Umbilical cord (tissue), 2 donors: ENCODE results near the gene DDX52. TPM values are rescaled to one million over a fixed set of nuclear protein-coding genes. Genes with fewer than 3 reads are reported as not detected.
"Not testable (repeated sequence)": the region's sequence is repeated elsewhere in the genome, so short reads cannot be mapped to it uniquely, and the experiment has no call there.

Experiments used
- DNase-seq: peaks from one replicate; pipeline ENCODE4 v3.0.0-alpha.2; 2015; ENCODE audit warnings: low spot score
- total RNA-seq: library from RNA; depleted of rRNA; stranded (reverse); fragments of >200 nt; gene quantifications from one replicate; pipeline ENCODE4 v1.2.3, GENCODE V29; 2014; ENCODE audit warnings: low replicate concordance; ENCODE audit not compliant: insufficient read depth

The DDX52 gene, protein sequence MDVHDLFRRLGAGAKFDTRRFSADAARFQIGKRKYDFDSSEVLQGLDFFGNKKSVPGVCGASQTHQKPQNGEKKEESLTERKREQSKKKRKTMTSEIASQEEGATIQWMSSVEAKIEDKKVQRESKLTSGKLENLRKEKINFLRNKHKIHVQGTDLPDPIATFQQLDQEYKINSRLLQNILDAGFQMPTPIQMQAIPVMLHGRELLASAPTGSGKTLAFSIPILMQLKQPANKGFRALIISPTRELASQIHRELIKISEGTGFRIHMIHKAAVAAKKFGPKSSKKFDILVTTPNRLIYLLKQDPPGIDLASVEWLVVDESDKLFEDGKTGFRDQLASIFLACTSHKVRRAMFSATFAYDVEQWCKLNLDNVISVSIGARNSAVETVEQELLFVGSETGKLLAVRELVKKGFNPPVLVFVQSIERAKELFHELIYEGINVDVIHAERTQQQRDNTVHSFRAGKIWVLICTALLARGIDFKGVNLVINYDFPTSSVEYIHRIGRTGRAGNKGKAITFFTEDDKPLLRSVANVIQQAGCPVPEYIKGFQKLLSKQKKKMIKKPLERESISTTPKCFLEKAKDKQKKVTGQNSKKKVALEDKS
- total RNA-seq = 26.0 TPM

DNA sequence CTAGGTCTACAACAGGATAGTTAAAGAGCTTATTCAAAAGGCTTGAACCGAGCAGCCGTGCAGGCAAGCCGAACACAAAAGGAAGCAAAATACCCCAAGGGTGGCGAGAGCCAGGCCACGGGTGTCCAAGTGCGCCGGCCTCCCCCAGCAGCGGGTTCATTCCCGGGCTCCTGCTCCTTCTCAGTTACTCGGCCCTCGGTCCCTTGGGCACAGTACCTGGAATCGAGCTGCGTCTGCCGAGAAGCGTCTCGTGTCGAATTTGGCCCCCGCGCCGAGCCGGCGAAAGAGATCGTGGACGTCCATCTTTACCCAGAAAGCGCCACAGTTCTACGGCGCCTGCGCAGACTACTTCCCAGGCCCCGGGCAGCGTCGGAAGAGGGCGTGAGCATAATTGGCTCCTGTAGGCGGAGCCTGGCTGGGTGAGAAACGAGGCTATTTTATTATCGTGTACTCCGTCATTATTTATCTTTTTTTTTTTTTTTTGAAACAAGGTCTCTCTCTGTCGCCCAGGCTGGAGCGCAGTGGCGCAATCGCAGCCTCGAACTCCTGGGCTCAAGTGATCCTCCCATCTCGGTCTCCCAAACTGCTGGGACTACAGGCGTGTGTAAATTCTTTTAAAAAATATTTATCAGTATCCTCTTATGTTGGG lies at the start of gene DDX52:
TSS of gene DDX52 (minus strand) at position 329 of the 649 bp plus-strand sequence. CDS start at position 303, 26 bp downstream.
- peak; percentile 96 for DNase-seq

DNA sequence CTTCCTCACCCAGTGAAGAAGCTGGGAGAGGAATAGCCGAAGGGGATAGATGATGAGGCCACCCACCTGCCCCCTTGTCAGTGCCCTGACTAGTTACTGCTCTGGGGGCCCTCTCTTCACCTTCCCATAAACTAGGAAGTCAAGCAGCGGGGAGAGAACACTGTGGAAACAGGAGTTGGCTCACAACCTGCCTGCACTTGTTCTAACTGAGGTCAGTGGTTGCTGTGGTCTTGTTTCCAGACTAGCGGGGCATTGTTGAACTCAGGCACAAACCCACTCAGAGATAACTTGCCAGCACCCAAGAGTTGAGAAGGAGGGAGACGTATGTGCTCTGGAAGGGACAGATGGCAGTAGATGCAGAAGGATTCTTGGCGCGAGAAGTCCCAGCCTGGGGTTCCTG lies 48.6 kb upstream of the DDX52 start:
- no peak for DNase-seq

DNA sequence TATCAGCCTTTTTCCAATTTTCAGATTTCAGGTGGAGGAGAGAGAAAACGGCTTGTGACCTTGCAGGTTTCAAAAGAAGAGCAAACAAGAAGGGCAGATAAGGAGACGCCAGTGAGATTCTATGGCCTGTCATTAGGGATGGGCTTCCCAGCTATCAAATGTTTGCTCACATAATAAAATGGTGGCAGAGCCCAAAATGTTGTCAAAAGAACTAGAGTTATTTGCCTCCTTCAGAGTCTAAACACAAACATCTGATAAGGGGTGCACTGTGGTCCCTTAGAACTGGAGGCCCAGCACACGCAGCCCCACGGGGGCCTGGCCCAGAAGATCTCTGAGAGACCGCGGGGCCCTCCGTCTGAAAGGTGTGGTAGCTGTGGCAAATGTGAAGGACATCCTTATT lies 46.1 kb upstream of the DDX52 start:
- DNase-seq = no peak

DNA sequence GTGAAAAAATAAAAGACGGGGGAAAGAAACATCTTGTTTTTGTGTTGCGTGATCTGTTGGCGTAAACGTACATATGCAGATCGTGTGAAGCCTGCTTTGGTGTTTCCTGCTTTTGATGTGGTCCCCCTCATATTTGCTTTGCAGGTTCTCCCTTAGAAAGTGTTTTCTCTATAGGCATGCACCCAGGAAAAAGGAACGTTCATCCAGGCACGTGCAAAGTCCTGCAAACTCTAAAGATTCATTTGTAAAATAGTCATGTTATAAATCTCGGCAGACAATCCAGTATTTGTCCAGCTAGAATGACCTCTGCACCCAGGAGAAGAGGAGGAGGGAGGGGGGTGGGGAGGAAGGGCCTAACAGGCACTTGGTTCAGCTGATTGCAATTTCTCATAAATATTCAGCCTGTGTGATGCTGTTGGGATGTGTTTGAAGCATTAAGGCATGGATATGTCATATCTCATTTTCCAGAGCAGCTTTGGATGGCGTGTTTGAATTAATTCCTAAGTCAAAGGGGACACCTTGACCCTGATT lies 40.3 kb upstream of the DDX52 start:
- no peak for DNase-seq

DNA sequence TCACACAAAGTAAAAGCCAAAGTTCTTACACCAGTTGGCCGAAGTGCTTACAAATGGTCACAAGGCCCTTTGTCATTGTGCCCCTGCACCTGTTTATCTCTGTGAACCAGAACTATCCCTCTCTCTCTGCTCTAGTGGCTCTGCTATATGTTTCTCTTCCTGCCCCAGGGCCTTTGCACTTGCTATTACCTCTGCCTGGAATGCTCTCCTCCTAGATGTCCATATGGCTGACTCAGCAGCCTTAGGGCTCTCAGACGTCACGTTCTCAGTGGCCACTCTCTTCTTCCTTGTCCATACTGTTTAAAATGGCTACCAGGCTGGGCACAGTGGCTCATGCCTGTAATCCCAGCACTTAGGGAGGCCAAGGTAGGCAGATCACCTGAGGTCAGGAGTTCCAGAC lies 38.8 kb upstream of the DDX52 start:
- no peak for DNase-seq

DNA sequence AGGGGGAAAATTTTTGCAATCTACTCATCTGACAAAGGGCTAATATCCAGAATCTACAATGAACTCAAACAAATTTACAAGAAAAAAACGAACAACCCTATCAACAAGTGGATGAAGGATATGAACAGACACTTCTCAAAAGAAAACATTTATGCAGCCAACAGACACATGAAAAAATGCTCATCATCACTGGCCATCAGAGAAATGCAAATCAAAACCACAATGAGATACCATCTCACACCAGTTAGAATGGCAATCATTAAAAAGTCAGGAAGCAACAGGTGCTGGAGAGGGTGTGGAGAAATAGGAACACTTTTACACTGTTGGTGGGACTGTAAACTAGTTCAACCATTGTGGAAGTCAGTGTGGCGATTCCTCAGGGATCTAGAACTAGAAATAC lies 36.7 kb upstream of the DDX52 start:
- not testable (repeated sequence) for DNase-seq

DNA sequence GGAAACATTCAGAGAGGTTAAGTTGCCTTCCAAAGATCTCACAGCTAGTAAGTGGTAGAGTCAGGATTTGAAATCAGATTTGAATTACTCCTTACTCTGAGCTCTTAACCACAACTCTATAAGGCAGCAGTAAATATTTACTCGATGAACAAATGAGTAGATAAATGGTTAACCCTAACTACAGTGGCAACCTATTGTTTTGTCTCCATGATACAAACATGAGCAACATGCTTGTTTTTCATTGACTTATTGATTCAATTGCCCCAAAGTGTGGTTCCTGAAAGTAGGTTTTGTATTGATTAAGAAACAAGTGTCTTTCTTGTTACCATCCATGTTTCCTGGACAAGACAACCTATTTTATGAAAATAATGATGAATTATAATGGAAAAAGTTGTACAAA lies 34.8 kb upstream of the DDX52 start:
- DNase-seq = no peak

DNA sequence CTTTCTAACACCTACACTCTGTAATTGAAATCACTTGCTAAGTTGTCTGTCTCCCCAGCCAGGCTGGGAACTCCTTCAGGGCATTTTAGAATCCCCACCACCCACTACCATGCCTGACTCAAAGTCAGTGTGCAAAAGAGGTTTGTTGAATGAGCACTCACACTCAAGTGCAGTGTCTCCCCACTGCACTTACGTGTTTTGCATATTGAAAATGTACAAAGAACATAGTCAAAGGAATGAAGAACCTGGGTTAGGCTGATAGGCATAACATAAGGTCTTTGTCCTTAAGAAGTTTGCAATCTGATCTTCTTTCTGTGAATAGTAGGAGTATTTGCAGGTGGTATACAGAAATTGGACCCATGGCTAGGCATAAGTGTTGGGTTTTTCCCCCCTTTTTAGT lies 33.8 kb upstream of the DDX52 start:
- DNase-seq = no peak

DNA sequence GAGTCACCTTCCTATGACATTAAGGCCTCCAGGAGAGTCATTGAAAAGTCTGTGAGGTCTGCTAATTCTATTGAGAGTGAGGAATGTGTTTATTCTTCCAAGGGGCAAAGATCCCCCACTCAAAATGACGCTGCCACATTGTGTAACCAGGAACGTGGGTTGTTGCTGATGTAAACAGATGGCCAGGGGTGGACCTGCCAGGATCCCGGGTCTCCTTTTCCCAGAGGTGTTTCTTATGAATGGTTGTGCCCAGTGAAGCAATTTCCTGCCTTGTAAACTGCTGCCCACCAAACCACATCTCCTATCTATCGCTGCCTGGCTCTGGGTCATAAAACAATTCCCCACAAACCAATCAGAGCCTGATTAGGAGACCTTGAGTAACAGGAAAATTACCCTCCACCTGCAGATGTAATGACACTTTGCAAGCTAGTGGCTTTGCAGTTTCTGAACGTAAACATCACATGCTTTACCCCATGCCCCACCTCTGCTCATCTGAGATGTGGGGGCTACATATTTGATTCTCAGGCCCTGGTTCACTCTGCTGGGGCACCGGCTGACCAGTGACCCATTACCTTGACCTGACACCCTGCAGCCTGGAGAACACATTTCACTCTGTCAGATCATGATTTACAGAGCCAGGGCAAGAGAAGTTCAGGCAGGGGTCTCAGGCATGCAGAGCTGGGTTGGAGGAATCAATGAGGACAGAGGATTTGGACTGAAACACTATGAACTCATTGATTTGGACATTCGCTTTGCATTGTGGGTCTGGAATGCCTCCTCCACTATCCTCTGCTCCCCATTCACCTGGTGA lies 33.1 kb upstream of the DDX52 start:
- no peak for DNase-seq

DNA sequence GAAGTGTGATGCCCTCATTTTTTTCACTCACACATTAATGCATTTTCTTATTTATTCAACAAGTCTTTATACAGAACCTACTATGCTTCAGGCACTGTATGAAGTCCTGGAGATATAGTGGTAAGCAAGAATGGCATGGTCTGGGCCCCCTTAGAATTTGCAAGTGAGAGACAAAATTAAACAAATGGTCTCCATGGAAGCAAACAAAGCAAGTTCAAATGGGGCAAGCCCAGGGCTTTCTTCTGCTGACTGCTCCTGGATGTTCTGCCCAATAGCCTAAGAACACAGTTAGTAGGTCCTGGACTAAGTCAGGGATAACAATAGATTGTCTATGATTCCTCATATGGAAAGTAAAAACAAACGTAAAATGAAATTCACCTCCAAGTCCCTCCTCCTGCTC lies 31.3 kb upstream of the DDX52 start:
- no peak for DNase-seq

DNA sequence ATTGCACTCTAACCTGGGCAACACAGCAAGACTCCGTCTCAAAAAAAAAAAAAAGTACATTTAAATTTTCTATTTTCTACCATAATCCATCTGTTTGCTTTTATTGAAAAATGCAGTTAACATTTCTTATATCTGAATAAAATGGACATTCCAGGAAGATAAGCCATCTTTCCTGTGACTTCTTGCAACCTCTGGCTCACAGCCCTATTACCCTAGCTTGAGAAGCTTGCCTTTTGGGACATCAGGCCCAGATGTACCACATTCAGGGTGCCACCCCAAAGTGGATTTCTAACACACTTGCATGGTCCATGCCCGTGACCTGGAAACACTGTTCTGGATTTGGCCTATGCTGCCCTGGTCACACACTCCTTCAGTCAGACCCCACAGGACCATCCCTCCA lies 30.1 kb upstream of the DDX52 start:
- DNase-seq = no peak

DNA sequence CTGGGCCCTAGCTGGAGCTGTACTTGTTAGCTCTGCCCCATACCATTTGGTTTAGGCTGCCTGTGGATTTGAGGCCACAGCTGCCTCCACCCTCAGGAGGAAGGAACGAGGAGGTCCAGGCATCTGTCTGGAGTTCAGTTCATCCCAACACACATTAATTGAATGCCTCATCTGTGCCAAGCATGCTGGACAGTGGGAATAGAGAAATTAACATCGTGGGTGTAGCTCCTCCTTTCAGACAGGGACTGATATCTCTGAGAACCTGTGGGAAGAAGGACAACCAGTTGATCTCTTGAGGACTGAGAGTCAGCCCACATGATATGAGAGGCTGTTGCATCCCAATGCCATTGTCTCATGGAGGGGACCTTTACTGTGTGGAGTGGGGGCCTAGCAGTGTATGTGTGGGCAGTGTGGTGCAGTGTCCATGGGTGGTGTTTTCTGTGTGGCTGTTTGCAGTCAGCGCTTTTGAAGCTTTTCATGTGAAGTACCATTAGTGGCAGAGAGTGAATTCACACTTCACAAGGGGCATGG lies 29.4 kb upstream of the DDX52 start:
- no peak for DNase-seq

DNA sequence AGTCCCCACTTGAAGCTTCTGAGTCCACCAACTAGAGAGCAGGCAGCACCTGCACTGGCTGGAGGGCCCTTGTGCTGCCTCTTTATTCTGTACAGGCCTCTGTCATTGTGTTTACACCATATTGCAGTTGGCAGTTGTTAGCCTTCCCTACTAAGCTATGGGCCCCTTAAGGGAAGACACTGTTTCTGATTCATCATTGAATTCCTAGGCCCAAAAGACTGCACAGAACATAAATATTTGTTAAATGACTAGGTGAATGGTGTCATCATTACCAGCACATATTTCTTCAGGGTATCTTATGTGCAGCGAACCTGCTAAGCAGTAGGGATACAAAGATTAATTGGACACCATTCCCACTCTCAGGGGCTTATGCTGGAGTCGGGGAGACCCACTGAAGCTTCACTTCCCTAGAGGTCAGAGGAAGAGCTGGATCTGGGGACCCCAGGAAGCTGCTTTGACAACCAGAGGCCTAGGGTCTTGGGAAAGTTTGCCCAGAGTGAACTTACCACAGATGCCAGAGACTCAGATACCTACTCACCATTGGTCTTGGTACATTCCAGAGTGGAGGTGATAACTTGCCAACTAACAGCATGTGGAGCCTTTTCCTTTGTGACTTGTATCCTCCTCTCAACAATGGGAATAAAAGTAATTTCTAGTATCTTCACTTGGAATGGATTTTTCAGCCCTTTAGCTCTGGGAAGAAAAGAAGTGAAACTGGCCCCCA lies 28.7 kb upstream of the DDX52 start:
- peak; percentile 62 for DNase-seq

DNA sequence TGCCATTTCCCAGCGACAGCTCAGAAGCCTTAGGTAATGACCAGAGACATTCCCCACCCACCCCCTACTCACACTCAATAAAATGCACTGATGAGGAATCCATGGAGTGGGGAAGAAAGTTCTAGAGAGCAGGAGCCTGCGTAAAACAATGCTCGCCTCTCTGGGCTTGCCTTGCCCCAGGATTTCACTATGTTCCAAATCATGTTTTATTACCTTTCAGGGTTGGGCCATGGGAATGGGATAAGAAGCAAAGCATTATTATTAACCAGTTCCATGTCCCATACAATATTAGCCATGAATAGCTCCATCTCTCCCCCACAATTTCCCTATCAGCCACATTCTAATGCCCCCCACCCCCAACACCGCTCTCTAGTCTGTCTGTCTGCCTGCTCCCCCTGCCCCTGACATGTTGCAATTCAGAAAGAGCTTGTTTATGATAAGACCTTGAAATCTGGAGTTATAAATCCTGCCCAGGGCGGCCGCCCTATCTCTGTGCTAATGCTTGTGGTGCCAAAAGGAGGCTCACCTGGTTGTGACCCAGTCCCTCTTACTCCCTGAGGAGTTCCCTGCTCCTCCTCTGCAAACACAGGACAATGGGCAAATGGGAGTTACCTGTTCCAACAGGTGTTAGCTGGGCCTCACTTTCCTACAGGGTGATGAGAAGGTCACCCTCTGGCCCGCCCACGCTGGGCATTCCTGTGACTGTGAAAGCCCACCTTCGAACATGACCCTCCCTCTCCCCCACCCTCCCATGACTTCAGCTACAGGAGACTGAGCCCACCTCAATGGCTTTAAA lies 28.0 kb upstream of the DDX52 start:
- DNase-seq = no peak

DNA sequence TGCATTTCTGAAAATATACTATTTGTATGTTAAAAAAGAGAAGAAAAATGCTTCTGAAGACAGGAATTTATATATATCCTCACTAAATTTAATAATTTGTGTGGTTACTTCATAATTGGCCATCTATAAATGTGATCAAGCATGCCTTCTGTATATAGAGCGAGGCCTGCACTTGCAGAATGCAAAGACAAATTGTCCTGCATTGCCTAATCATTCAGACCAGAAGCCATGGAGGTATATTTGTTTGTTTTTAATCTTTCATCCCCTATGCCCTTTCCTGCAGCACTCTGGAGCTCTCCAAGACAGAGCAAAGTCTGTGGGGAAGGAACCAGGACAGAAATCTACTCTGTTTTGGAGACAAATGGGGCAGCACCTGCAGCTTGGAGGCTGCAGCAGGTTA lies 23.8 kb upstream of the DDX52 start:
- no peak for DNase-seq

DNA sequence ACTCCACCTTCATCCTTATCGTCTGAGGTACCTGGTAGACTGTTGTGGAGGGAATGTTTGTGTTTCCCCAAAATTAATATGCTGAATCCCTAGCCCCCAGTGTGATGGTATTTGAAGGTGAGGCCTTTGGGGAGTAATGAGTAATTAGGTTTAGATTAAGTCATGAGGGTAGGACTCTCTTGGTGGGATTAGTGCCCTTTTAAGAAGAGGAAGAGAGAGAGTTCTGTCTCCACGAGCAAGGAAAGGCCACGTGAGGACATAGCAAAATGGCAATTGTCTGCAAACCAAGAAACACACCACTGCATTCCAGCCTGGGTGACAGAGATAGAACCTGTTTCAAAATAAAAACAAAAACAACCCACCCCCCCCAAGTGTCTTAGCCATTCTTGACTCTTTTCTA lies 21.0 kb upstream of the DDX52 start:
- no peak for DNase-seq

DNA sequence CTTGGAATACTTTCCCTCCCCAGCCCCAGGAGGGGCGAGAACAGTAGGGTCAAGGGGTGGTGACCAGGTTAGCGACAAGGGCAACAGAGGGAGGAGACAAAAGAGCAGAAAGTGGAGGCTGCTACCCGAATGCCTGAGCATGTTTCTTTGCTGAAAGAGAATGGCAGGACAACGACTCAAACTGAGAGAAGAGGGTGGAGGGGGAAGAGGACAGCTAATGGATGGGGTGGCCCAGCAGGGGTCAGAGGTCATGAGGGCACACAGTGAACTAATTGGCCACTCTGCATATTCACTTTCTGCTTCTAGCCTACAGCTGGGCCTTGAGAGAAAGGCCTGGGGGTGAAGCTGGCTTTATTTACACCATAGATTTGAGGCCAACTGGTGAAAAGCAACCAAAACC lies 19.1 kb upstream of the DDX52 start:
- no peak for DNase-seq

DNA sequence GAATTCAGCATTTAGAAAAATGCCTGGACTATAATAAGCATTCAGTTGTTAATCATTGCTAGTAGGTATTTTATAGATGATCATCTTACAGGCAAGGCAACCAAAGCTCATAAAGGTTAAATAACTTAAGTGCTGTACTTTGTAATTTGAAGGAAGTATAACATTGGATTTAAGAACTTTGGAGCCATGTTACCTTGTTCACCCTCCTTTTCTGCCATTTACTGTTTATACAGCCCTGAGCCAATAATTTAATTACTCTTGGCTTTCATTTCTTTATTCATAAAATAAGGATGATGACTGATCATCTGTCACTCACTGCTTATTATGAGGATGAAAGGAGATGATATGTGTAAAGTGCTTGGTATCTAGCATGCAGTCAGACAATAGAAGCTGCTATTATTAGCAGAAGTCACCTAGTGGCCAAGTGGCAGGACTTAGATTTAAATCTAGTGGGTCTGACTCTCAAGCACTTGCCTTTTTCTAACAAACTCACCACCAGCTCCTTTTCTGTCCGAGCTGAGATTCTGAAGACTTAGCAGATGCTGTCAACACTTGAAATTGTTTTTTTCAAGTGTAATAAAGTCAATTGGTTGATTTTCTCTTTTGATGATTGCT lies 18.3 kb upstream of the DDX52 start:
- no peak for DNase-seq

DNA sequence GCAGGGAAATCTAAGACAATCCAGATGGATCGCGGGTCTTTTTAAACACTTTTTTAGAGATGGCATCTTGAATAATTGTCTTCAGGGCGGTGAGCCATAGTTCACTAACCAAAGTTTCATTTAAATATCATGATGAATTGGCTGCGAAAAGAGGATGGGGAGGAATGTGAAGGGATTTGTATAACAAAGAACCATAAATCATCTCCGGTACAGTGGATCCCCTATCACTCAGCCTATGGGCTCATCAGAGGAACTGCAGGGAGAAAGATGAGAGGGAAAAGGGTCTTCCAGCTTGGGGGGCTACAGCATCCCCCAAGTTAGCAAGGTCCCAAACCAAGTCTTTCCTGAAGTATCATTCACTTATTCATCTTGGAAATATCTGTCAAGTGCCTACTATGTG lies 16.7 kb upstream of the DDX52 start:
- no peak for DNase-seq

DNA sequence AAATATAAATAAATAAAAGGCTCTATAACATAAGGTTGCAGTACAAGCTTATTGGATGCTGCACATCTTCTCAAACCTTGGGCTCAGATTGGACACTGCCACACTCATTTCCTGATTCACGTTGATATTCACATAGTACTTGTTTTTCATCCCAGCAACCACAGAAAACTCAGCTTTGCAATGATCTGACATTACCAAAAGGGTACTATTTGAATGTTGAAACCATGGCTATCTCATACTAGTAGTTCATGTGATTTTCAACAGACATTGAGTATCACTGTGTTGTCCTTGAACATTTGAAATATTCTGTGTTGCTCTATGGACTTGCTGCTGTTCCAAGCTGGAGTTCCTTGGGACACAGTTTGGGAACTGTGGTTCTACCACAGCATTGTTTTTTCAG lies 14.0 kb upstream of the DDX52 start:
- no peak for DNase-seq
